OCI-M1 (cell line): Measurements from ENCODE around the gene L3MBTL3.
A peak's percentile ranks its signal among the peaks of the same experiment; 100 is the strongest.

Experiments
- DNase-seq: peaks from one replicate; lab custom pipeline; 2025; lab: John Stamatoyannopoulos, UW

Gene L3MBTL3

GRCh38 chr6:130027948-130028347, 9.6 kb downstream of the L3MBTL3 start:
- no peak for DNase-seq

DNA sequence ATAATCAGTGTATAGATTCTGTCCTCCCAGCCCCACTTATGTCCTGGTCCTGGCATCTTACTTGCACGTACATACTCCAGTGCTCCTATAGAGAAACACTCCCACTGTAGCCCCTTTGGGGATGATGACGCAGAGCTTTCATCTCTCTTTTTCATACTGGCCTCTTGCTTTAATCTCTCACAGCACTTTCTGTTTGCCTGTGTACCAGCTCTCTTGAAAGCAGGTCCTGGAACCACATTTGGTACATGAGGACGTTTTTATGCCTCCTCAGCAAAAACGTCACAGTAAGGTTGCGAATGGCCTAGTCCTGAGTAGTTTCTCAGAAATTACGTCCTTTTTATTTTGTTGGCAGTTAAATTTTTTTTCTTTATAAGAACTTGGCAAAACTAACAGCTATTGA, 10.8 kb downstream of the L3MBTL3 start:
- no peak for DNase-seq

- DNase-seq: no peak
Measured at GRCh38 chr6:130032758-130033340, 14.5 kb downstream of the L3MBTL3 start.

DNA sequence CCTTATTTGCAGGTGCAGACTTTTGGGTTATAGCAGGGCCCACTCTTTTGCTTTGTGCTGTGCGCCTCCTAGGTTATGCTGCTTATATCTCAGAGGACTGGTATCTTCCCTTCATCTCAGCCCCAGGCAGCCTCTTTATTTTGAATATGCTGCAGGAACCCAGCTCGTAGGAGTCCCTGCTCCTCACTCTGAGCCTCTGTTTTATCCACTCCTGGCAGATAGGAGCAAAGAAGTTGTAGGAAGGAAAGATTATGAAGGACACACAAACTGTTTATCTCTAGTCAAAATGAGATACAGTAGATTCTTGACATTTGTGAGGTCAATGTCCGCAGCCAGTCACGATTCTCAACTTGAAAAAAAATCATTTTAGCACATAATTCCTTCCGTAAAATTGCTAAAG, 15.6 kb downstream of the L3MBTL3 start:
- DNase-seq: peak; percentile 68

DNA sequence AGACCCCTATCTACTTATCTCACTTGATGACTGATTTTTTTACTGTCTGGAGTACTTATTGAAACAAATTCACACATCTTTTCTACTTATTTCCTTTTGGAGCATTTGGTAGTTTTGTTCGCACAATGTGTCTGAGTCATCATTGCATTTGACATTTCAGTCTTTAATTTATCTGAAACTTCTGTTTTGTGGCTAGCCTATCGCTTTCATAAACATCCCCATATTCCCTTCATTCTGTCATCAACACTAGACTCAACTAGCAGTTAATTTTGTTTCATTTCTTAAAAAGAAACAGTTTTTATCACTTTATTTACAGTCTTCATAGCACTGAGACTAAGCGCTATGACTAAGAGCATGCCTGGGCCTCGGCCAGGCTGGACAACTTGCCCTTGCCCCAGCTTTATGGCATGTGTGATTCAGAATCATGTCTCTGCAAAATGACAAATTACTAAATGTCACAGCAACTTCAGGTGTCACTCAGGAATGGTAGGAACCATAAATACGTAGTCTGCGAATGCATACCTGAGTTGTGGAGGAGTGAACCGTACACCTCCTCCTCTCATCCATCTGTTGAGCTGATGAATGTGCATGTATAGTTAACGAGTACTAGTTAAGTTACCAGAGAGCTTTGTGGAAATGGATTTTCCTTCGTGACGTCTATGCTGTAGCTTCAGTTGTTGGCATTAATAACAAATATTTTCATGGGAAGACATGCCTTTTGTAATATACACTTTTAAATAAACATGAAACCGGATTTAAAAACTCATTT, 16.2 kb downstream of the L3MBTL3 start:
- DNase-seq: peak; percentile 74

DNA sequence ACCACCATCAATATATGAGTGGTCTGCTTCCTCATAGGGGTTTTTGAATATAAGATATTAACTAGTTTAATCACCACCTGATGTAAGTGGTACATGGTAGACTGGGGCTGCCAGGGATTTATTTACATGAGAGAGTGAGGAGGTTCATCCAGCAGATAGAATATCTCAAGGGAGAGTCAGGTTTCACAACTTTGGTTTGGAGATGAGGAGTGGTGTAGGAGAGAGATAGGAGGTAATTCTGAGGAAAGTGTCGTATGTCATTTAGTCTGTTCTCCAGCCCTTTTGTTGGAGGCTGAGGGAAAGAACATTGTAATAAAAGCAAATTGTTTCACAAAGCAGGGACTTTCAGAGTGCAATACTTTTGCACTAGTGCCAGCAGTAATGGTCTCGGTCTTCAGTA, 16.8 kb downstream of the L3MBTL3 start:
- DNase-seq: peak; percentile 61

GRCh38 chr6:130037207-130037811, 18.9 kb downstream of the L3MBTL3 start:
- peak; percentile 54 for DNase-seq

DNA sequence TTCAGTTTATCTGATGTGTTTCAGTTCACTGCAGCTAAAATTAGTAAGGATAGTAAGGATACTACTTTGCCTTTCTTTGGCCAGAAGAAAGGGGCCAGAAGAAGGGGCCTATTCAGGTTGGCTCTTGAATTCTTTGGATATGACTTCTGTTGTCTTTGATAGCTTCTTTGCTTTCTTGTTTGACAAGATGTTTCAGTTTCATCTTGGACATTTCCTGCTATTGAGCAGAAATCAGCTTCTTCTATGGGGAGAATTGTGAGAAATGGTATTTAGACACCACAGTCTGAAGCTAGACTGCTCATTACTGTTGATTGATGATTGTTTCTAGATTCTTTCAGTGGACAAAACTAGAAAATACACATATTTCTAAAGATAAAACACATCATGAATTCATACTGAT, 23.2 kb downstream of the L3MBTL3 start:
- no peak for DNase-seq

- no peak for DNase-seq
Measured at GRCh38 chr6:130043344-130043743, 25.0 kb downstream of the L3MBTL3 start.

- DNase-seq: no peak
Measured at GRCh38 chr6:130045622-130046021, 27.2 kb downstream of the L3MBTL3 start.

DNA sequence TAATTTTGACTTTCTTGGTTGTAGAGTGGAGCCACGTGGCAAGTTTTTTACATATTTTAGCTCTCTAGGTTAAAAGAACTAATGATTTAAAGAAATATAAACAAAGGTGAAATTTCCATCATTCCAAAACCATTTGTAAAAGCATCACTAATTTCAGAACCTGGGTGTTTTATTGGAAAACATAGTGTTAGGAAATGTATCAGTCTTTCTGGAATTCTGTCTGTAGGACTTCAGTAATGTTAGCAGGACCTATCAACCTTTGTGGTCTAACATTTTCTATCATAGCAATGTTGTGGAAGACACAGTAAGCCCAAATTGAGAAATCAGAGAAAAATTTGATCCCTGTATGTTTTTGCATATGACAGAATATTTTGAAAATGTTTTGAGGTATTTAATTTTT, 28.3 kb downstream of the L3MBTL3 start:
- no peak for DNase-seq

DNA sequence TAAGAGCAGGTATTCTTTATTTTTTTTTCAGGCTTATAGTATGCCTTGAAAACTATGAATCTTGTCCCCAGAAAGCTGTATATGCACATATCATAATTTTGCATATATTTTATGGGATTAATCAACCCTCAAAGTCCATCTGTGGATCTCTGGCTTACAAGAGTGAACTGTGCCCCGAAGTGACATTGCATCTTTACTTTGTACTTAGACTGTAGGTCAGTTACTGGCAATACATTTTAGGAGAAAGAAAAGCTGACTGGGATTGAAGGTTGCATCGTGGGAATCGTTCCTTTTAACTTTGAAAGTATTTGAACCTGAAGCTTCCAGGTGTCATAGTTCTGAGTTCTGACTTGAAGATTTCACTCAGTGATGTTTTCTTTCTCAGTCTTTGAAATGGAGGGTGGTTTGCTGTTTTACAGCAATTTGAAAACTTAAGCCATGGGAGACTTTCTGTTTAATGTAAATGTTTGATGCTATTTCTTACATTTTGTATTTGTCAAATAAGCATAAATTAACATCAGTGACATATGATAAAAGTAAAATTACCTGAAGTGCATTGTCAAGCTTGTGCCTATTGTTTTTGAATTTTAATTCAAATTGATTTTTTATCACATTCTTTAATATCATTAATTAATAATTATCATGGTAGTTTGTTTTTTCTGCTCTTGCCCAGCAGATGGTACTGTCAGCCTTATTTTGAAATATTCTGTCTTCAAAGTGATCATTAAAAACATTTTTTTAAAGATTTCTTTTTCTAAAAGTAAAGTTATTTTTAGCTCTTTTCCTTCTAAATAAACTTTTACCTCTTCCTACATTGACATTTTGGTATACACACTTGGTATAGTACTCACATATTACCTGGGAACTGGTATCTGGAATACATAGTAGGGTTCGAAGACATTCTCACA, 29.0 kb downstream of the L3MBTL3 start:
- no peak for DNase-seq

GRCh38 chr6:130050230-130050629, 31.8 kb downstream of the L3MBTL3 start:
- no peak for DNase-seq

DNA sequence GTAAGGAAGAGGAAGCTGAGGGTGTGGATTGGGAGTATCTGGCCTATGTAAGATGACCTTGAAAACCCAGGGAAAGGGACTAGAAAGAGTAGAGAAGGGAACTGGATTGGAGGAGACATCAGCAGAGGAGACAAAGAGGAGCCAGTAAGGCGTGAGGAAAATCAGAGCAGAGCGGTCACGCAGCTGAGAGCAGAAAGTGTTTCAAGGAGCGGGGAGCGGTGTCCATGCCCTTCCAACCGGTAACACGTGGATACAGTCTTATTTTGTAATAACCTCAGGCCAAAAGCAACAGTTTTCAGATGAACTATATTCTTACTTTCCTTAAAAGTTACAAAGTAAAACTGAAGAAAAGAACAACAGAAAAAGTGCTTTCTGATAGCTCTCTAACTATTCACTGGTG, 36.3 kb downstream of the L3MBTL3 start:
- DNase-seq: no peak

- no peak for DNase-seq
Measured at GRCh38 chr6:130055271-130055670, 36.9 kb downstream of the L3MBTL3 start.

DNA sequence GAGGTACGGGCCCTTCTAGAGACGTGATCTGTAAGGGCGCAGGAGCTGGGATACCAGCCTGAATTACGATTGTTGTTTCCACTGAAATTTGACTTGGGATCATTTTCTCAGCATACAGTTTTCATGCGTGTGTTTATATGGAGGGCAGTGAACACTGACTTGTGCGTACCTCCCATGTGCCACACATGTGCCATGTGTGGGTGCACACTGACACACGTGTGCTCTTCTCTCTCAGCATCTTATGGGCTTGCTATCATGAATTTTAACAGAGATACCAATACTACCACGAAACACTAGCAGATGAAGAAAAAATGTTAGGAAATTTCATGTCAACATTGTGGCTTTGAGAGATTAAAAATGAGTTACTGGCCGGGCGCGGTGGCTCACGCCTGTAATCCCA, 39.1 kb downstream of the L3MBTL3 start:
- DNase-seq: no peak

- no peak for DNase-seq
Measured at GRCh38 chr6:130063806-130064205, 45.4 kb downstream of the L3MBTL3 start.

DNA sequence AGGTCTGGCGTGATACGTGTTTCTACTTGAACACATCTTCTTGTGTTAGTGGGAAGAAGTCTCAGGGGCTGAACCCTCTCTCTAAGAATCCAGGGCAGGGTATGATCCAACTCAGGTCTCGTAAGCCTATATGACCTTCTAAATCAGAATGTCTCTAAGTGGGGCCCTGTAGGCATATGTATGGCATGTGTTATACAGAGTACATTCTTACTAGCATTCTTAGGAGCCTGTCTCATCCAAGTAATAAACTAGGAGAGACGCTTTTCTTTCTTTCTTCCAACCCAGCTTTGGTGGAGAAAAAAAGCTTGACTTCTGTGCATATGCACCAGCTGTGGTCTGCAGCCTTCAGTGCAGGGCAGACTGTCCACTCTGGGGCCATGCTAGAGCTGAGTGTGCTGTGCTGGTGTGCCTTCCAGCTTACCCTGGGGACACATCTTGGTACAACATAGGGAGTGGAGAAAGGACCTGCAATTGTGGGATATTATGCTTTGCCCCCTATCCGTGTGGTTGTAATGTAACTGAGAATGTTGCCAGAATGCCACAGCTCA, 47.3 kb downstream of the L3MBTL3 start:
- no peak for DNase-seq

DNA sequence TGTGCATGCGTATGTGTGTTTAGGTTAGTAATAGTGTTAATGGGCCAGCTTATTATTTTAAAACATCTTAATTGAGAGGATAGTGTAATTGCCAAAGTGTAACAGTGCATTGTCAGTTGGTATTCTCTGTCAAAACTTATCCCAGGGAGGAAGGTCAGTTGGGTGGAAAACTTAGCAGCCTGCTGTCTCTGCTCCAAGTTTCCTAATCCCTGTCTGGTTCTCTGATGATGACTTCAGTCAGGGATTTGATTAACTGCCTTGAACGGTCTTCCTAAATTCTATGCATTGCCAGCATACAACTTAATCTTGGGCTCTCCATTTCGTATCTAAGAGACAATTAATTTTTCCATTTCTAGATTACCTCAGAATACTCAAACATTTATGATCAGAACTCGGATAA, 51.1 kb downstream of the L3MBTL3 start:
- no peak for DNase-seq

GRCh38 chr6:130070326-130070725, 51.9 kb downstream of the L3MBTL3 start:
- no peak for DNase-seq

DNA sequence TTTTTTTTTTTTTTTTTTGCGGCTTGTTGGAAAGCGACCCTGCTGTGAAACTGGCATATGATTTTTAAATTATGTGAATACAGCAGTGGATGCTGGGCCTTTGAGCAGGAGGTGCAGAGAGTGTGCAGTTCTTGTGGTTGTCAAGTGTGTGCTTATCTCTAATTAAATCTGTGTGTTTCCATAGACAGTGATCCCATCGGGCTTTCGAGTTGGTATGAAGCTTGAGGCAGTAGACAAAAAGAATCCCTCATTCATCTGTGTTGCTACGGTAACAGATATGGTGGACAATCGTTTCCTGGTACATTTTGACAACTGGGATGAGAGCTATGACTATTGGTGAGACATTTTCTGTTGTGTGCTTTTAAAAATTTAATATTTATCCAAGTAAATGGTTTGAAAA, 52.4 kb downstream of the L3MBTL3 start:
- no peak for DNase-seq

- DNase-seq: no peak
Measured at GRCh38 chr6:130075879-130076460, 57.6 kb downstream of the L3MBTL3 start.
